Globus pallidus (tissue), 1 donor: ENCODE measurements around the gene DCLK3.

Source experiments
- DNase-seq: peaks from one replicate; pipeline ENCODE4 v3.0.0-alpha.2; 2015; ENCODE audit warnings: low spot score

DCLK3 gene

DNA sequence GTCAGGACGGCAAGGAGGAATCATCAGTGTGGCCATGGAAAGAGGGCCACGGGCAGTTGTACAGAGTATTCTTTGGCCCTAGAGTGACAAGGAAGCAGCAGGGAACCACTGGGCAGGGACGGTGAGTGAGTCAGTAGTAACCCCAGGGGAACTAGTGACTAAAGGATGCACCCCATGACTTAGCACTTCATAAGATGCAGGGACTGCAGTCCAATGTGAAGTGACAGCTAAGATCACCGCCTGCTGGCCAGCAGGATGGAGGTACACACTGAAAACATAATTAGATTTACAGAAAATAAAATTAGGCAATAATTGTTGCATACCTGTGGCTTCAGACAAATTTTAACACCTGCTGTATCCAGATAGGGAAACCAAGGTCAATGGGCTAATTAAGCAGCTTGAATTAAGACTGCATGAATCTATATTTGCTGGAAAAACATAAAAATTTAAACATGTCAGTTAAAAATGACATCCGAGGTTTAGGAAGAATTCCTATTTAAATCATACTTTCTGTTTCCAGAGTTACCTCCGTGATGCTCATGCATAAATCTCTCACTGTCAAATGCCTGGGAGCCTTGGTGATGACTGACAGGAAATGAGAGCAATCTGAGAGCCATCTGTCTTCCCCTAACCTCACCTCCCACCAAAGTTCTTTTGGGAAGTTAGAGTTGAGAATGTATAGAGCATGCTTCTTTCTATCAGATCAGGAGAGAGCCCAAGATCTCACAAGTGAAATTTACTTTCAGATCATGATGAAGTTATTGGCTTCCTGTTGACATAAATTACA is 56.5 kb downstream of the DCLK3 start:
- DNase-seq, result no peak

DNA sequence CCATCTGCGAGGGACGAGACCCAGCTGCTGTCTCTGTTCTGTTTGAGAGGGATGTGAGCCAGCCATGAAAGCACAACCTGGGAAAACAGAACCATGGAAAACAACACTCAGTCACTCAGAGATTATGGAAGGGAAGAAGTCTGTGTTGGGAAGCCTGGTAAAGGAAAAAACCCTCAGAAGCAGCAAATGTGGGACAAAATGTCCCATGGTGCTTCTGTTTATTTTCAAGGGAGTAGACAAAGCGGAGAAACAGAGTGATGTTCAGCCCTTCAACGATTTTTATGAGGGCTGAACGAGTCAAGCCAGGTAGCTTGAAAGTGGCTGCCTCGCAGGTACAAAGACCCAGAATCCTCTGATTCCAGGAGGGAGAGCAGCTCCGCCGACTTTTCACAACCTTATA is 59.3 kb downstream of the DCLK3 start:
- no peak for DNase-seq

DNA sequence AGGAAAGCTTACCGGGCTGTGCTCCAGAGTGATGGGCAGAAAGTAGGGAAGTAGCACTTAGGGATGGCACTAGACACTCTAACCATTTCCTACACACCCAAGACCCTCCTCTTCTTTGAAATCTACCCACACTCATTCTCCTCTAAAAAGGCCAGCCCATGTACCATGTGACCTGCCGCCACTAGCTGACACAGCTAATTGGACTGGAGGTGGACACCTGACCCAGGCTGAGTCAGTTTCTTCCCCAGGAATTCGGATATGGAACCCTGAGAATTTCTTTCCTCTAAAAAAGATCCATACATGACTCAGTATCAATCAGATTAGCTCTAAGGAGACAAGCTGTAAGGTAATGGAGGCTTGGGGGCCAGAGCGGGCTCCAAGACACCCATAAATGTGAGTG is 60.1 kb downstream of the DCLK3 start:
- DNase-seq, result no peak

DNA sequence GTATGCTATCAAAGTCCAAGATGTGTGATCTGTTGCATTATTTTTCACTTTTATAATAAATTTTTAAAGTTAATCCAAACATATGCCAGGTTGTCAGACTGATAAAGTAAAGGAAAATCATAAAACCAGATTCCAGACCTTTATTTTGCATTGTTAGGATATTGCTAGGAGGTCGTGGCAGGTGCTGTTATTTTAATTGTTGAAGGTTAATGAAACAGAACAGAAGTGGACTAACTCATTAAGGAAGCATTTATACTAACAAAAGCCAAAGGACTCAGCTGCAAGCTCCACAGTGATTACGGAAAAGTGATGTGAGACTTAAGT is 63.1 kb downstream of the DCLK3 start:
- no peak for DNase-seq

DNA sequence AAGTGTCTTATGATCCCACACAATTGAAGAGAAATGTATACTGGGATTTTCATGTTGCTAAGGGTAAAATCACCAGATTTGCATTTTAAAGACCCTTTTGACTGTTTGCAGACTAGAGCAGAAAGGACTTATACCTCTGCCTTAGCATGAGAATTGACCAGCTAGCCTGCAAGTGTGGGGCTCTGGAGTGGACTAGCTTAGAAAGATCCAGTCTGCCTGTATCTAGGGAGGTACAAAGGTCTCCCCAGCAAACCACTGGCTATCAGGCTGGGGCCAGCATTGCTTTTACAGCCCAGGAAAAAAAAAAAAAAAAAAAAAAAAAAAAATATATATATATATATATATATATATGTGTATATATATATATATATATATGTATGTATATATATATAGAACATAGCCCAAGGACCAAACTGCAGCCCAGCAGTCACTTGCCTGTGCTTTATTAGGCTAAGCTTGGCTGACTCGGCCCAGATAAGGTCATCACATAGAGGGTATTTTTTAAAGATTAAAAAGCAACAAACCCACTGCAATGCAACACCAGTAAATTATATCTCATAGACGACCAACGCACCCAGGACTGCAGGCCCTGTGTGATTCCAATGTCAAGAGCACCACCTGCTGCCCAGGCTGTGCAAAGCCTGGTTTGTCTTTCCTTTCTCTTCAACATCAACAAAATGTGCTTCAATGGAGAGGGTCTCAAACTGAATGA is 63.7 kb downstream of the DCLK3 start:
- DNase-seq, result peak; percentile 53

DNA sequence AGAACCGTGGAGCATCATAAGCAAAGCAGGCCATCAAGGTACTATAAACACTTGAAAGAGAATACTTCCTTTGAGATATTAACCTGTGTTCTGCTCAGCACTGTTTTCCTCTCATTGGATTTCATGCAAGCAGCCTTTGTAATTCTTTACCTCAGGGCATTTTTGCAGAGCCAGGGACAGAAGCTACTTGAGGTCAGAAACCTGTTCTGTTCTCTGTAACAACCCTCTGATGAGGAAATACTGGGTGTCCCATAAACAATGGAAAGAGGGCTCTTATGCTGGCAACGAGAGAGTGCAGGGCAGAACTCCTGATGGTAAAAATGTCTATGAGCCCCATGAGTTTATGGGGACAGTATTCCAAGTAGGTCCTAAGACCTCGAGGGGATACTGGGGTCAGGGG is 66.0 kb downstream of the DCLK3 start:
- no peak for DNase-seq

DNA sequence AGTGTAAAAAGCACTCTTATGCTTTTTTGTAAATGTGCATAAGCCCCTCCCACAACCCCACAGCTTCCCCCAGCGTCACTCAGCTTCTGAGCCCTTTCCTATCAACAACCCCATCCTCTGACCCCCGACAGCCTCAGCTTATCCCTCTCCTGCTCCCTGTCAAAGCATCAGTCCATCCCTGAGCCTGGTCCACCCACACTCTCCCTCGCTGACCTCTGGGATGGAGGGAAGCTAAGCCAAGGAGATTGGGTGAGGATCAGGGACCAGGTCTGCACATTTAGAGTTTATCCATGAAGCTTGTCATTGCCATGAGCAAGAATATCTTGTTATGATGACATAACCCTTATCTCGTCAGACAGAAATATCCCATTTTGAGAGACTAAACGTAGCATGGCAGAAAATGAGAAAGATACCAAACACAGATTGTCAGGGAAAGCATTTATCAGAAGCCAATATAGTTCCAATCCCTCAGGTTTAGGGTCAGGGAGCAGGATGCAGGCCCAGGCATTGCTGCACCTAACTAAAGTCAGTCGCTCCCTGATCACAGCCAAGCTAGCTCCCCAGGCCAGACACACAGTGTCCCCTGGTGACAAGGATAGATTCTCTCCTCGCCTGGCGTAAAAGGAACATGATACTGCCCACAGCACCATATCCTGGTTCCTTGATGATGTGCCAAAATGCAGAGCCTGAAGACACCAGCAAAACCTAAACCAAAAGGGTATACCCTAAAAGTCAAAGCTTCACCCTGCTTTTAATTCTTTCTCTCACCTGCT is 66.9 kb downstream of the DCLK3 start:
- DNase-seq, result no peak

DNA sequence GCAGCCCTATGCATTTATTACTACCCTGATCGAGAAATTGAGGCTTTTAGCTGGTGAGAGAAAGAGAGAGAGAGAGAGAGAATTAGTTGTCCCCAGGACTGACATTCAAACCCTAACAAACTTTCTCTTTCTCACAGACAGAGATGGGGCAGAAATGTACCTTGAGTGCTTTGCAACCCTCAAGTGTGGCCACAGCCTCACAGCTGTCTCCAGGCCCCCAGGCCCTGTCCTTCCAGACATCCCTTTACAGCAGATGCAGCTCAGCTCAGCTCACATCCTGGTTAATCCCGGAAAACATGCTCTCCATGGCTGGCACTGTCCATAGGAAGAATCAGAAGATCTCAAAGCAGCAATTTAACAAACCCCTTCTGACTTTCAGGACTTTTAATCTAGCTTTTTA is 67.6 kb downstream of the DCLK3 start:
- no peak for DNase-seq

DNA sequence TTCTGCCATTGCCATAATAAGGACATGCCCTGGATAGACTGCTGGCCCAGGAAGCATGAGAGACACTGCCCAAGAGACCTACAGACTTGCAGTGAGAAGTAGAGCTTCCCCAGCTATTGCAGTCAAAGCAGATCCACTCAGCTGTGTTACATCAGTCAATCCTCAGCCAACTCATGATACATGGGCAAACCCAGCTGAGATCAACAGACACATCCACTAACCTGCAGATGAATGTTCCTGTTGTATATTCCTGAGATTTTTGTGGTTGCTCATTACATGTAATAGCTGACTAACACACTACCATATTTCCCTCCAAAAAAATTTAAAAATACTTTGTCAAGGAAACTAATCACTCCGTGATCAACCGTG is 68.6 kb downstream of the DCLK3 start:
- DNase-seq, result no peak

DNA sequence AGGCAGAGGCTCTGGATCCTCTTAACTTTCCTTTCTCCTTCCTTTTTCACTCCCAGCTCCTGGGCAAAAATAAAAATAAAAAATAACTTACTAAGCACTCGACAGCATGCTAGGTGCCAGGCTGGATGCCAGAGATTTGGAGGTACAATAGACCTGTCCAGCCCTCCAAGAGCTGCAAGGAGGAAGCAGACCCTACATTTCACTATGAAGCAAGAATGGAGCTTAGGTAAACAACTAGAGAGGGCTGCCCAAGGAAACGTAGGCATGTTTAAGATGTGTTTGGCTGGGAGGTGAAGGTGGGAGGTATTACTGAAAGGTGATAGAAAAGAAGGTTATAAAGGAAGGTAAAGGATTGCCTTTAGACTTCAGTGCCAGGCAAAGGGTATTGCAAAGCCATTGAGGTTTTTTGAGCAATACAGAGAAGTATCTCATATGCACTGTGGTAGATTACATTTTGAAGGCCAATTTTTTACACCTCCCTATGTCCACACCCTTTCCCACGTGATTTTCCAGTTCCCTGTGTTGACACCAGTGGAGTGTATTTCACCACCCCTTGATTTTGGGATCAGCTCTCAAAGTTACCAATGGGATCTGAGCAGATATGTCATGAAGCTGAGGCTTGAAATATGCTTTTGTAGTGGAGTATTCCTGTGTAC is 69.1 kb downstream of the DCLK3 start:
- DNase-seq, result no peak

DNA sequence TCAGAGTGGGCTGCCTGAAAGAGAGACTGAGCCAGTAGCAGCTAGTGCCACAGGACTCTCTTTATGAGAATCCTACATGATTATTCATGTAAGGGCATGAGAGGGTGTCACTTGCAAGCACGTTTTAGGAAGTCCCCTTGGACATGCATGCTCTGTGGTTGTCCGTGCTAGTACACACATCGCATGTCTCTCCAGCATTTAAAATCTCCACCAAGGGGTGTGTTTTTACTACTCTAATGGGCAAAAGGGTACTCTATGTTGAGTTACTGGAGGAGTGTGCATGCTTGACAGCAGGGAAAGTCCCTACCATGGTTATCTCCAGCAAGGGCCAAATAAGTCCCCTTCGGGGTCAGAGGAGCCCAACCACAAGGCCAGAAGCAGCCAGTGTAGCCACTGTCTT is 70.7 kb downstream of the DCLK3 start:
- DNase-seq, result no peak

DNA sequence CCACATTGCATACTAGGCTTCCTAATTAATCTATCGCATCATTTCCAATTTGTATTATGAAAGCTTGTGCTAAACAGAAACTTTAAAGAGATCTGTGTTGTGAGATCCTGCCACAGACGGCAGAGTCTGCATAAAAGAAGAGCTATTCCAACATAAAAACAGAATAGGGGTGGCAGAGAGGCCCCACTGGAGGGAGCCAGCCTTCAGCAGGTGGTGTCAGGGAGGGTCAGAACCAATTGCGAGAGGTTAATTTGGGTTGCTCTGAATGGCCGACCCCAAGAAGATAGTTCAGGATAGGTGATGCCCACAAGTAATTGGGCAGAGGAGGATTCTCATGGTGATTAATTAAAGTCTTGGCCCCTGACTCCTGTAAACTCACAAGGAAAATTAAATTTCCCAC is 74.8 kb downstream of the DCLK3 start:
- no peak for DNase-seq

DNA sequence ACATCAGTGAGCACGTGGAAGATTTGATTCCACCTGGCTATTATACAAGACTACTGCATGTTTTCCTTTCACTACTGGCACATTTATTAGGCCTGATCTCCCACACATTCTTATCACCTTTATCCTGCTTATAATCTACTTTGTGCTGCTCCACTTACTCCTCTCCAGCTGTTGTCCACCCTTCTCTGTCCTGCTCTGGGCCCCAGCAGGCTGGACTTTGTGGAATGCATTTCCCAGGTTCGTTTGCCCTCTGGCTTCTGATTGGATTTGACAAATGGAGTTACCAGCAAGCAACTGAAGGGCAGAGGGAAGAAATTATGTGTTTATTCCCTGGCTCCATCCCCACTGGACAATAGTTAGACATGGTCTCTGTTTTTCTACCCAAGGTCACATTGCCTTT is 75.5 kb downstream of the DCLK3 start:
- no peak for DNase-seq

DNA sequence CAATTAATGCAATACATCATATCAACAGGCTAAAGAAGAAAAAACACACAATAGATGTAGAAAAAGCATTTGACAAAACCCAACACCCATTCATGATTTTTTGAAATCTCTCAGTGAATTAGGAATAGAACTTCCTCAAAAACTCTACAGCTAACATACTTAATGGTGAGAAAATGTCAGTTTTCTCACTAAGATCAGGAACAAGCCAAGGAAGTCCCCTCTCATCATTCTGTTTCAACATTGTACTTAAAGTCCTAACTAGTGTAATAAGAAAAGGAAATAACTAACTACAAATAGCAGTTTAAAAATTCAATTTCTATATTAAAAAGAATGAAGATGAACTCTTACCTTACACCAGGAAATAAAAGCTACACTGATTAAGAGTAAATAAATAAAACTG is 77.8 kb downstream of the DCLK3 start:
- DNase-seq, result no peak

DNA sequence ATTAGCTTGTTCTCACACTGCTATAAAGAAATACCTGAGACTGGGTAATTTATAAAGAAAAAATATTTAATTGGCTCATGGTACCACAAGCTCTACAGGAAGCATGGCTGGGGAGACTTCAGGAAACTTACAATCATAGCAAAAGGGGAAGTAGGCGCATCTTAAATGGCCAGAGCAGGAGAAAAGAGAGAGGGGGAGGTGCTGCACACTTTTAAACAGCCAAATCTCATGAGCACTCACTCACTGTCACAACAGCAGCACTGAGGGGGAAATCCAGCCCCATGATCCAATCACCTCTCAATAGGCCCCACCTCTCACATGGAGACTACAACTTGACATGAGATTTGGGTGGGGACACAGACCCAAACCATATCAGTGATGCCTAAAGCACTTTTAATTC is 82.5 kb downstream of the DCLK3 start:
- DNase-seq, result no peak

DNA sequence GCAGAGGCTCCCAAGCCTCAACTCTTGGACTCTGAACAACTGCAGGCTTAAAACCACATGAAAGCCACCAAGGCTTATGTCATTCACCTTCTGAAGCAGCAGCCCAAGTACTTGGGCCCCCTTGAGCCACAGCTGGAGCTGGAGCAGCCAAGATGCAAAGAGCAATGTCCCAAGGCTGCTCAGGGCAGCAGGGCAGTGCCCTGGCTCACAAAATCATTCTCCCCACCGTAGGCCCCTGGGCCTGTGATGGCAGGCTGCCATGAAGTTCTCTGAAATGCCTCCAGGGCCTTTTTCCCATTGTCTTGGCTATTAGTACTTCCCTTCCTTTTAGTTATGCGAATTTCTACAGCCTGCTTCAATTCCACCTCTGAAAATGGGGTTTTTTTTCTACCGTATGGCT is 83.4 kb downstream of the DCLK3 start:
- no peak for DNase-seq

DNA sequence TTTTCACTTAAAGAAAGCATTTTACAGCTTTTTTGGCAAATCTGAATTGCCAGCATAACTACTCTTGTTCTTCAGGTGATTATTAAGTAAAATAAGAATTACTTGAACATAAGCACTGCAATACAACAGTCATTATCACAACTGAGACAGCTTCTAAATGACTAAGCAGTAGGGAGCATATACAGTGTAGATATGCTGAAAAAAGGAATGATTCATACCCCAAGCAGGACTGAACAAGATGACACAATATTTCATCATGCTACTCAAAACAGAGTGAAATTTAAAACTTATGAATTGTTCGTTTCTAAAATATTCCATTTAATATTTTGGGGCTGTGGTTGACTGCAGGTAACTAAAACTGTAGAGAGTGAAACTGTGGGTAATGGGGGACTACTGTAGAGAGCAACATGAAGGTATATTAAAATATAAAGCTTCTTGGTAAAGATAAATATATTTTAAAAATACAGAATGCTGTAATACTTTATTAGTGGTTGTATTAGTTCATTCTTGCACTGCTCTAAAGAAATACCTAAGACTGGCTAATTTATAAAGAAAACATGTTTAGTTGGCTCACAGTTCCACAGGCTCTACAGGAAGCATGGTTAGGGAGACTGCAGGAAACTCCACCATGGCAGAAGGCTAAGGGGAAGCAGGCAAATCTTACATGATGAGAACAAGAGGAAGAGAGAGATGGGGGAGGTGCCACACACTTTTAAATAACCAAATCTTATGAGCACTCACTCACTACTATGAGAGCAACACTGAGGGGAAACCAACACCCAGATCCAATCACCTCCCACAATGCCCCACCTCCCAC is 84.8 kb downstream of the DCLK3 start:
- no peak for DNase-seq

DNA sequence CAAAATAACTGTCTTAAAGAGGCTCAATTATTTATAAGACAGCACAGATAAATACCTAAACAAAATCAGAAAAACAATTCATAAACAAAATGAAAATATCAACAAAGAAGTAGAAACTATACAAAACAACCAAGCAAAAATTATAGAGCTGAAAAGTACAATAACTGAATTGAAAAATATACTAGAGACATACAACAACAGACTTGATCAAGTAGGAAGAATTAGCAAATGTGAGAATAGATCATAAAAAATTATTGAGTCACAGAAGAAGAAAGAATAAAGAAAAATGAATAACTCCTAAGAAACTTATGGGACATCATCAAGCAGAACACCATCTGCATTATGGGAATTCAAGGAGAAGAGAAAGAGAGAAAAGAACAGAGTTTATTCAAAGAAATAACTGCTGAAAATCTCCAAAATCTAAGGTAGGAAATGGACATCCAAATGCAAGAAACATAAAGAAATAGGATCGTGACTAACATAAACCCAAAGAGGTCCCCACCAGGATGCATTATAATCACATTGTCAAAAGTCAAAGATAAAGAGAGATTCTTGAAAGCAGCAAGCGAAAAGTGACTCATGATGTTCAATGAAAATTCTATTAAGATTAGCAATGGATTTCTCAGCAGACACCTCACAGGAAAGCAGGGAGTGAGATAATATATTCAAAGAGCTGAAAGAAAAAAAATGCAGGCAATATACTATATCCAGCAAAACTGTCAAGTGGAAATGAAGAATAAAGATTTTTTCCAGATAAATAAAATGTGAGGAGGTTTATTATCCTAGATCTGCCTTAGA is 85.9 kb downstream of the DCLK3 start:
- DNase-seq, result no peak

DNA sequence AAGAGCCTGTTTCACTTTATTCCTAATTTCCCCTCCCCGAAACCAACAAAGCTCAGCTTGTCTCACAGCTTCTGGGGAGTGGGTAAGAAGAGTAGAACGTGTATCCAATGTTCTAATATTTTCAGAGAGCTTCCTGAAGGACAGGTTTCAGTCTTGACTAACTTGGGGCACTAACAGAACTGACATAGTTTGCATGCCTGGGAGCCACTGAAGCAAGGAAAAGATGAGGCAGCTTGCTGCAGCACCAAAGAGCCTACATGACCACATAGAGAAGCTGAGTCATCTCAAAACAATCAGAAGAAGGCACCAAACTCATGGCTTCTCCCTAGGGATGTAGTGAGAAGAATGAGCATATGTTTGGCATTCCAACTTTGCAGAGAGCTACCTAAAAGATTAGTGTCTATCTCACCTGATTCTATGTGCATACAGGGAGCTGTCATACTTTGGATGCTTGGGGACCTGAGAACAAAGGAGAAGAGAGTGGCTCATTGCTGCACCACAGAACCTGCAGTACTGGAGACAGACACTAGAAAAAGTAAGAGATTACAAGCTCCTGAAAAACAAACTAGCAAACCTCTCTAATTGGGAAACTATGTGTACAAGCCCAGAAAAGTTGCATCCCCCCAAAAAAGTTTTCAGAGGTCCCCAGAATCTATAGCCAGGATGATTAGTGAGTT is 86.9 kb downstream of the DCLK3 start:
- DNase-seq, result no peak

DNA sequence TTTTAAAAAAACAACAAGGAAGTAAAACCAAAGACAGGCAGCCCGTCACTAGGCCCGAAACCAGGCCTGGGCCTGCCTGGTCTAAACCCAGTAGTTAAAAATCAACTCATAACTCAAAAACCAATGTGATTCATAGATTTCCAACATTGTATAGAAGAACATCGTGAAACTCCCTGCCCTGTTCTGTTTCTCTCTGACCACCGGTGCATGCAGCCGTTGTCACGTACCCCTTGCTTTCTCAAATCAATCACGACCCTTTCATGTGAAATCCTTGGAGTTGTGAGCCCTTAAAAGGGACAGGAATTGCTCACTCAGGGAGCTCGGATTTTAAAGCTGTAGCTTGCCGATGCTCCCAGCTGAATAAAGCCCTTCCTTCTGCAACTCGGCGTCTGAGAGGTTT is 89.5 kb downstream of the DCLK3 start:
- DNase-seq, result no peak
